Right lobe of liver (tissue), 6 donors: ENCODE data around the gene BNIP3. TPM values are rescaled to one million over a fixed set of nuclear protein-coding genes. Genes with fewer than 3 reads are reported as not detected.
A peak's percentile ranks its signal among the peaks of the same experiment; 100 is the strongest.

Experiments
- ATAC-seq, 4 donors: fragments of 200-7000 bp; cut with Tn5 transposase; one replicate each; pipeline ENCODE4 v1.9.1; 2020; ENCODE audit warnings: mild to moderate bottlenecking in 4 of 4, moderate library complexity in 4 of 4
- DNase-seq, 3 donors: peaks; one replicate each; pipeline ENCODE4 v3.0.0-alpha.2; 2020
- H3K27ac ChIP-seq, 3 donors: fragments of 200-600 bp; one replicate each; pipeline ENCODE4 v1.8.0; 2022
- H3K27me3 ChIP-seq, 2 donors: fragments of 200-600 bp; one replicate each; pipeline ENCODE4 v1.8.0; 2022
- H3K36me3 ChIP-seq, 4 donors: fragments of 200-600 bp; sonication (generic) in 1 of 4; one replicate each; pipeline versions ENCODE4 v1.5.1 to v1.8.0; 2017 to 2022; ENCODE audit warnings: control low read depth in 1 of 4
- H3K4me1 ChIP-seq, 4 donors: fragments of 200-600 bp; sonication (generic) in 1 of 4; one replicate each; pipeline versions ENCODE4 v1.5.1 to v1.8.0; 2017 to 2022; ENCODE audit warnings: control low read depth in 1 of 4
- H3K4me3 ChIP-seq, 3 donors: fragments of 200-600 bp; one replicate each; pipeline ENCODE4 v1.8.0; 2022
- H3K9me3 ChIP-seq, 4 donors: fragments of 200-600 bp; sonication (generic) in 1 of 4; one replicate each; pipeline versions ENCODE4 v1.5.1 to v1.8.0; 2017 to 2022; ENCODE audit warnings: control low read depth in 1 of 4
- POLR2A ChIP-seq: fragments of 450-650 bp; IDR thresholded peaks from one replicate; pipeline ENCODE4 v1.6.1; 2017; ENCODE audit warnings: antibody characterized with exemption, mild to moderate bottlenecking
- WGBS: methylation state at CpG from one replicate; pipeline ENCODE4 v1.1.6; 2018; ENCODE audit warnings: low coverage, low lambda C conversion rate; ENCODE audit not compliant: insufficient coverage; ENCODE audit errors: missing lambda C conversion rate; 5-methylcytosine and 5-hydroxymethylcytosine counted together
- intact Hi-C, 2 donors: fragments of 100-400 bp; cut with DNase I; formaldehyde crosslinking; loops; one replicate each; pipeline versions ENCODE4 v1.11.2 to v1.14.1; 2022
- long read RNA-seq: library from polyadenylated mRNA; unstranded; transcript quantifications from one replicate; pipeline ENCODE4 v2.0.0, GENCODE V29; 2019
- total RNA-seq, 6 experiments: library from RNA; depleted of rRNA in 2 of 6; stranded (reverse); fragments of >200 nt in 2 of 6; fragmentation: NEBNext Ultra II Directional in 3 of 6; extraction: Animal tissue kit (Norgen Biotek cat#: 25700) in 3 of 6; gene quantifications; one replicate each; pipeline versions ENCODE4 v1.1.0 to v1.2.4, GENCODE V29; 2016 to 2023
- TF ChIP-seq, protein P1 (sequence below), 4 donors: fragments of 200-600 bp in 3 of 4; fragments of 450-650 bp in 1 of 4; IDR thresholded peaks; one replicate each; pipeline versions ENCODE4 v1.5.1 to v1.8.0; 2016 to 2022; ENCODE audit warnings: antibody characterized with exemption in 4 of 4, mild to moderate bottlenecking in 2 of 4
- donor health status: DM: no; HTN: yes; CAD: no.
- donor health status: DM: no; HTN: no; CAD: no.
- donor health status: DM: no; HTN: no; CAD: no.
- donor health status: DM: no; HTN: yes; CAD: no.
- donor health status: DM: no; HTN: yes; CAD: no.

The BNIP3 gene, protein sequence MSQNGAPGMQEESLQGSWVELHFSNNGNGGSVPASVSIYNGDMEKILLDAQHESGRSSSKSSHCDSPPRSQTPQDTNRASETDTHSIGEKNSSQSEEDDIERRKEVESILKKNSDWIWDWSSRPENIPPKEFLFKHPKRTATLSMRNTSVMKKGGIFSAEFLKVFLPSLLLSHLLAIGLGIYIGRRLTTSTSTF
- total RNA-seq = 100 to 1,000 TPM in 4 of 6 experiments, 10 to 100 TPM in 2; 87.7 to 373 (median 102) TPM
- long read RNA-seq, transcript BNIP3-201 (6 exons, 2,861 nt) = major isoform, 107 of 130 reads
- long read RNA-seq, partial matches to known transcripts = 19 of 130 reads
- long read RNA-seq, other reads (novel, unspliced or antisense) = 3 of 130 reads

DNA sequence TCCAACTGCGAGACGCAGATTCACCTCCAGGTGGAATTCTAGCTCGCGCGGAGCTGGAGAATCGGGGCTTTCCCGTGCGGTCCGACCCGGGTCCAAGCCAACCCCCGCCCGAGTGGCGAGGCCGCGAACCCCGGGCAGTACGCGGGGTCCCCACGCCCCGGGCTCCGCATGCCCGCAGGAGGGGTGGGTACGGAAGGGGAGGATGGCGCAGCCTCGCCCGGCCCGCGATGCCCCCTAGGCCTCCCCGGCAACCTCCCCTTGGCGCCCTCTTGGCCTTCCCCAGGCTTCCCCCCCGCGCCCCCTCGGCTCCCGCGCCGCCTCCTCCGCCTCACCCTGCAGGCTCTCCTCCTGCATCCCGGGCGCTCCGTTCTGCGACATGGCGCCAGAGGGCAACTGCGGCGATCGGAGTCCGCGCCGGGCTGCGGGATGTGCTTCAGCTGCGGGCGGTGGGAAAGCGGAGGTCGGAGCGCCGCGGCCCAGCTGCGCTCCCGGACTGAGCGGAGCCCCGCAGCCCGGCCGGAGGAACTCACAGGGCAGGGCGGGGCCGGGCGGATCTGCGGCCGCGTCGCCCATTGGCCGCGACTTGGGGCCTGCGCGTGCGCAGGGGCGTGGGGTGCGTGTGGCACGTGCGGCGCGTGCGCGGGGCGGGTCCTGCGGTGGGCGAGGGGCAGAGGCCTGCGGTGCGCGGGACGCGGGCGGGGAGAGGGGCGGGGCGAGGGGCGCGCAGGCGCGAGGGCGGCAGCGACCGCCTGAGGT lies at the start of gene BNIP3:
Gene BNIP3, minus strand, starts transcription at position 495 of the 756 bp plus-strand sequence. Its CDS starts 117 bp downstream, at position 378.
- no peaks in the 10 kb centered on the region for H3K27me3 ChIP-seq
- no peaks in the 10 kb centered on the region for H3K9me3 ChIP-seq
- peaks cover 0 to 26% (median 9%) of the 10 kb centered on the region in 4 donors for H3K4me1 ChIP-seq
- 0% methylated on average over 9 of the region's 100 CpGs for whole genome bisulfite sequencing
- DNase-seq (peak; percentile 96 to 98 (median 98)), ATAC-seq (peak; percentile 68 to 91 (median 85))
- intact Hi-C loops = no loop called here
- H3K36me3 ChIP-seq = no peaks in the 10 kb centered on the region
- H3K27ac ChIP-seq = peak within 1 kb of the TSS; percentile 78 to 90 (median 84)
- TF ChIP-seq POLR2A = peak; percentile 99
- TF ChIP-seq, protein P1, sequence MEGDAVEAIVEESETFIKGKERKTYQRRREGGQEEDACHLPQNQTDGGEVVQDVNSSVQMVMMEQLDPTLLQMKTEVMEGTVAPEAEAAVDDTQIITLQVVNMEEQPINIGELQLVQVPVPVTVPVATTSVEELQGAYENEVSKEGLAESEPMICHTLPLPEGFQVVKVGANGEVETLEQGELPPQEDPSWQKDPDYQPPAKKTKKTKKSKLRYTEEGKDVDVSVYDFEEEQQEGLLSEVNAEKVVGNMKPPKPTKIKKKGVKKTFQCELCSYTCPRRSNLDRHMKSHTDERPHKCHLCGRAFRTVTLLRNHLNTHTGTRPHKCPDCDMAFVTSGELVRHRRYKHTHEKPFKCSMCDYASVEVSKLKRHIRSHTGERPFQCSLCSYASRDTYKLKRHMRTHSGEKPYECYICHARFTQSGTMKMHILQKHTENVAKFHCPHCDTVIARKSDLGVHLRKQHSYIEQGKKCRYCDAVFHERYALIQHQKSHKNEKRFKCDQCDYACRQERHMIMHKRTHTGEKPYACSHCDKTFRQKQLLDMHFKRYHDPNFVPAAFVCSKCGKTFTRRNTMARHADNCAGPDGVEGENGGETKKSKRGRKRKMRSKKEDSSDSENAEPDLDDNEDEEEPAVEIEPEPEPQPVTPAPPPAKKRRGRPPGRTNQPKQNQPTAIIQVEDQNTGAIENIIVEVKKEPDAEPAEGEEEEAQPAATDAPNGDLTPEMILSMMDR (IDR thresholded peaks at IDR 0.05) = no peak
- H3K4me3 ChIP-seq = peak within 1 kb of the TSS; percentile 86 to 99 (median 97)

DNA sequence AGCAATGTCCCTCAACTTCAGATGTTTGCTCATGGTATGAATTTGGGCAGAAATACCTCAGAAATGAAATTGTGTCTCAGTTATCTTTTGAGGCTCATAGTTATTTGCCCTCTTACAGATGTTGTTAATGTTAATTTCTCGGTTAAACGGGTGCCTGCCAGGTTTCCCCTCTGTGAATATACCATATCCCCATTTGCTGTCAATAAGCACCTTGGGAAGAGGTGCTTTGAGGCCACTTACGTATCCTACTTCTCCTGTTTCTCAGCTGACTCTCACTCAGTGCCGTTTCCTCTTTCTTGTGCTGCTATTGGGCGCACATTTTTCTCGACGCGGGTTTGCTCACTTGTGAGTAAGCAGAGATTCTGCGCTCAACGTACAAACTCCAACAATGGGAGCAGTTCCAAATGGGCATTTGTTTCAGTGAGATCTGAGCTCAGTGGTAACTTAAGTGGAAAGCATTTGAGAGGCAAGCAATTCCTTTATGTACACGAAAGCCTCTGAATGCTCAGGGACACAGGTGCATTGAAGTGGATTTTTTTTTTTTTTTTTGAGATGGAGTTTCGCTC lies 49.3 kb upstream of the BNIP3 start:
- no peak for DNase-seq
- Histone ChIP-seq H3K4me3 (no peak overlapping the region), H3K36me3 (no peaks in the 10 kb centered on the region), H3K4me1 (no peaks in the 10 kb centered on the region), H3K27me3 (peaks cover 0 to 1% of the 10 kb centered on the region in 2 donors), H3K27ac (no peak overlapping the region), H3K9me3 (no peaks in the 10 kb centered on the region)
- 54% methylated on average over 12 of the region's 12 CpGs for WGBS
- no peak for TF ChIP-seq POLR2A
- TF ChIP-seq, protein P1 (IDR thresholded peaks at IDR 0.05) = no peak
- ATAC-seq = no peak
- intact Hi-C loops = no loop called here

DNA sequence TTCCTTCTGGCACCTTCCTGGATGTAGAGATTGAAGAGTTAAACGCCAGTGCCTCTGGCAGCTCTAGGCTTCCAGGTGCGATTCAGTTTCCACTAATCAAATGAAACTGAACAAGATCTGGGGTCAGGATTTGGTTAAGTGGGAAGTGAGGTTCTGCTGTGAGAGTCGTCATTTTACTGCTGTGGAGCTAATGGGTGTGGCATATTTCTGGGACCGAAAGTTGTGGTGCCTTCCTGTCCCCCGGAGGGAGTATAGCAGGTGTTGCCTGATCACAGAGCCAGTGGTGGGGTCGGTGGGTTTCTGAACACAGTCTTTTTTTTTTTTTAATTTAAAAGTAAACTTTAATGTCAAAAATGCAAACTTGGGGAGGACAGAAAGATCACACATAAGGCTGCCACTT lies 47.0 kb upstream of the BNIP3 start:
- intact Hi-C loops = no loop called here
- WGBS = 47% methylated on average over 6 of the region's 6 CpGs
- Histone ChIP-seq H3K27ac (no peak overlapping the region), H3K36me3 (no peaks in the 10 kb centered on the region), H3K4me3 (no peak overlapping the region), H3K4me1 (no peaks in the 10 kb centered on the region), H3K27me3 (no peaks in the 10 kb centered on the region), H3K9me3 (no peaks in the 10 kb centered on the region)
- ATAC-seq = no peak
- no peak for DNase-seq
- TF ChIP-seq POLR2A = no peak
- TF ChIP-seq, protein P1 (IDR thresholded peaks at IDR 0.05) = no peak

DNA sequence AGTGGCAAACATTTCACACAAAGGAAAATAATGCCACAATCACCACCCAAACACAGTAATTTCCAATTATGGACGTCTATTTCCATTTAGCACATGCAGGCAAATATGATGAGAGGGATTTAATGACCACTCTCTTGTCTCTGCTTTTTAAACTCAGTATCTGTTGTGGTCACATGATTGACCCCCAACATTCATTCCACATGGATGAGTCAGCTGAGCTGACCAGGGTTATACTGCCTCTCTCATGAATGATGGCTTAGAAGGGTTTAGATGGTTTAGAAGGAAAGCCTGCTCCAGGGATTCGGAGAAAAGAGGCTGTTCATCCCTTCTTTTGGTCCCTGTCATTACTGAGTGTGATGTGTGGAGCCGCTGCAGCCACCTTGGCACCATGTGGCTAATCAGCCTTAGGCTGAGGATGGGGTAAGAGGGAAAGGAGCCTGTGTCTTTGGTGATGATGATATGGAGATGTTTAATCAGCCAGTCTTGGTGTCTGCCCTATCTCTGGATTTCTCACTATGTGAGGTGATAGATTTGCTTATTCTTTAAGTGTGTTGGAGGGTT lies 45.8 kb upstream of the BNIP3 start:
- Histone ChIP-seq H3K27ac (no peak overlapping the region), H3K27me3 (no peaks in the 10 kb centered on the region), H3K4me1 (peaks cover 0 to 8% (median 0%) of the 10 kb centered on the region in 4 donors), H3K4me3 (no peak overlapping the region), H3K9me3 (no peaks in the 10 kb centered on the region), H3K36me3 (no peaks in the 10 kb centered on the region)
- no peak for TF ChIP-seq POLR2A
- TF ChIP-seq, protein P1 (IDR thresholded peaks at IDR 0.05) = no peak
- intact Hi-C loops = no loop called here
- ATAC-seq (no peak), DNase-seq (no peak)
- 38% methylated on average over 2 of the region's 3 CpGs for whole genome bisulfite sequencing
